Measurements from ENCODE around the gene BZW2. TPM values are rescaled to one million over a fixed set of nuclear protein-coding genes. Genes with fewer than 3 reads are reported as not detected.

The BZW2 gene
- total and polyA plus RNA-seq, 2 experiments from 2014 or later = 72.1 to 96.7 TPM

GRCh38 chr7:16708511-16708910 lies 62.5 kb downstream of the BZW2 start:
- no peaks in the 10 kb centered on the region for H3K9me2 ChIP-seq (replicated peaks; ENCODE audit: insufficient read depth)
- H3K27ac ChIP-seq = no peak overlapping the region
- TF ChIP-seq EZH2 (IDR thresholded peaks at IDR 0.05; ENCODE audit: borderline replicate concordance) (no peak), CTCF (IDR thresholded peaks at IDR 0.05; ENCODE audit: poor library complexity) (no peak), EZH2phosphoT487 (IDR thresholded peaks at IDR 0.05; ENCODE audit: low read depth, severe bottlenecking, unreplicated experiment) (no peak)
- no peaks in the 10 kb centered on the region for H3K27me3 ChIP-seq
- H2AFZ ChIP-seq = no peak overlapping the region
- no peak overlapping the region for H3K4me3 ChIP-seq
- H4K20me1 ChIP-seq (ENCODE audit: insufficient read depth, poor library complexity, severe bottlenecking) = no peaks in the 10 kb centered on the region
- WGBS (ENCODE audit: low lambda C conversion rate, missing lambda C conversion rate) = 91% methylated on average over 4 of the region's 4 CpGs
- H3K79me2 ChIP-seq = no peaks in the 10 kb centered on the region
- no peak overlapping the region for H3K4me2 ChIP-seq
- H3K9me3 ChIP-seq (ENCODE audit: low read depth) = no peaks in the 10 kb centered on the region
- no peaks in the 10 kb centered on the region for H3K36me3 ChIP-seq (replicated peaks; ENCODE audit: insufficient read depth, low read depth)
- H3K4me1 ChIP-seq (ENCODE audit: insufficient read depth) = no peaks in the 10 kb centered on the region
- no peak for DNase-seq (ENCODE audit: low spot score)

GRCh38 chr7:16708980-16709379 lies 63.0 kb downstream of the BZW2 start:
- peak; percentile 21 for DNase-seq (ENCODE audit: low spot score)
- Histone ChIP-seq H2AFZ (no peak overlapping the region), H3K9me3 (ENCODE audit: low read depth) (no peaks in the 10 kb centered on the region), H3K4me2 (no peak overlapping the region), H3K4me1 (ENCODE audit: insufficient read depth) (no peaks in the 10 kb centered on the region), H3K79me2 (no peaks in the 10 kb centered on the region), H3K27me3 (no peaks in the 10 kb centered on the region), H3K36me3 (replicated peaks; ENCODE audit: insufficient read depth, low read depth) (no peaks in the 10 kb centered on the region), H3K4me3 (no peak overlapping the region), H4K20me1 (ENCODE audit: insufficient read depth, poor library complexity, severe bottlenecking) (no peaks in the 10 kb centered on the region), H3K9me2 (replicated peaks; ENCODE audit: insufficient read depth) (no peaks in the 10 kb centered on the region), H3K27ac (no peak overlapping the region)
- TF ChIP-seq EZH2 (IDR thresholded peaks at IDR 0.05; ENCODE audit: borderline replicate concordance) (no peak), EZH2phosphoT487 (IDR thresholded peaks at IDR 0.05; ENCODE audit: low read depth, severe bottlenecking, unreplicated experiment) (no peak), CTCF (IDR thresholded peaks at IDR 0.05; ENCODE audit: poor library complexity) (no peak)
- 88% methylated on average over 3 of the region's 3 CpGs for WGBS (ENCODE audit: low lambda C conversion rate, missing lambda C conversion rate)

- no peaks in the 10 kb centered on the region for H3K4me1 ChIP-seq (ENCODE audit: insufficient read depth)
- no peak for DNase-seq (ENCODE audit: low spot score)
- H3K27ac ChIP-seq = no peak overlapping the region
- H3K36me3 ChIP-seq (replicated peaks; ENCODE audit: insufficient read depth, low read depth) = no peaks in the 10 kb centered on the region
- no peaks in the 10 kb centered on the region for H3K9me2 ChIP-seq (replicated peaks; ENCODE audit: insufficient read depth)
- H3K4me3 ChIP-seq = no peak overlapping the region
- WGBS (ENCODE audit: low lambda C conversion rate, missing lambda C conversion rate) = 94% methylated on average over 4 of the region's 4 CpGs
- H3K9me3 ChIP-seq (ENCODE audit: low read depth) = no peaks in the 10 kb centered on the region
- H4K20me1 ChIP-seq (ENCODE audit: insufficient read depth, poor library complexity, severe bottlenecking) = no peaks in the 10 kb centered on the region
- TF ChIP-seq EZH2phosphoT487 (IDR thresholded peaks at IDR 0.05; ENCODE audit: low read depth, severe bottlenecking, unreplicated experiment) (no peak), CTCF (IDR thresholded peaks at IDR 0.05; ENCODE audit: poor library complexity) (no peak), EZH2 (IDR thresholded peaks at IDR 0.05; ENCODE audit: borderline replicate concordance) (no peak)
- no peaks in the 10 kb centered on the region for H3K79me2 ChIP-seq
- no peak overlapping the region for H3K4me2 ChIP-seq
- no peak overlapping the region for H2AFZ ChIP-seq
- H3K27me3 ChIP-seq = no peaks in the 10 kb centered on the region
Observed at GRCh38 chr7:16710651-16711050, 64.7 kb downstream of the BZW2 start.

- Histone ChIP-seq H3K36me3 (replicated peaks; ENCODE audit: insufficient read depth, low read depth) (no peaks in the 10 kb centered on the region), H3K27me3 (no peaks in the 10 kb centered on the region), H3K4me1 (ENCODE audit: insufficient read depth) (no peaks in the 10 kb centered on the region), H3K27ac (no peak overlapping the region), H3K4me3 (no peak overlapping the region), H4K20me1 (ENCODE audit: insufficient read depth, poor library complexity, severe bottlenecking) (no peaks in the 10 kb centered on the region), H3K9me3 (ENCODE audit: low read depth) (no peaks in the 10 kb centered on the region), H3K4me2 (no peak overlapping the region), H3K9me2 (replicated peaks; ENCODE audit: insufficient read depth) (no peaks in the 10 kb centered on the region), H3K79me2 (no peaks in the 10 kb centered on the region), H2AFZ (no peak overlapping the region)
- 98% methylated on average over 4 of the region's 4 CpGs for WGBS (ENCODE audit: low lambda C conversion rate, missing lambda C conversion rate)
- no peak for TF ChIP-seq EZH2 (IDR thresholded peaks at IDR 0.05; ENCODE audit: borderline replicate concordance)
- no peak for TF ChIP-seq CTCF (IDR thresholded peaks at IDR 0.05; ENCODE audit: poor library complexity)
- TF ChIP-seq EZH2phosphoT487 (IDR thresholded peaks at IDR 0.05; ENCODE audit: low read depth, severe bottlenecking, unreplicated experiment) = no peak
- DNase-seq (ENCODE audit: low spot score) = no peak
Observed at GRCh38 chr7:16711730-16712129, 65.7 kb downstream of the BZW2 start.

All from hepatocyte (in vitro differentiated cells).